GM10266 (cell line): ENCODE data around the gene DPP4.

ENCODE experiments used
- DNase-seq: peaks from one replicate; pipeline ENCODE4 v3.0.0; 2012; ENCODE audit errors: extremely low spot score
- TF ChIP-seq, protein P1 (sequence below): IDR thresholded peaks from 2 replicates; pipeline ENCODE4 v1.5.1; 2012; ENCODE audit warnings: mild to moderate bottlenecking, low read depth; ENCODE audit not compliant: control insufficient read depth, insufficient read depth; ENCODE audit errors: missing control alignments

The DPP4 gene

DNA sequence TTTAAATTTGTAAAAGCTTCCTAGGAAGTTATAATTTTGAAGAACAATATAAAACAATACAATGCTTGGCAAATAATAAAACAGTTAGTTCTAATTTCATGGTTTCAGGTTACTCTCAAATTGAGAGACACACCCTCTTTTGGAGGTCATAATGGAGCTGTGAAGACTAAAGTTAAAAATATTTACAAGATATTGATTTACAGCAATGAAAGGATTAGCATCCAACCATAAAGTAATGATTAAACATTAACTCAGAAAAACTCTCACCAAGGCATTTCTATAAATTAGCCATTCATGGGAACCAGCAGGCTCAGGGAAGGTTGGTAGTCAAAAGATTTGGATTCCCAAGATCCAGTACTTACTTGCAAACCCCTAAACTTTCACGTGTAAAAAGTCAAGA, 6.4 kb downstream of the DPP4 start:
- no peak for DNase-seq
- TF ChIP-seq, protein P1, sequence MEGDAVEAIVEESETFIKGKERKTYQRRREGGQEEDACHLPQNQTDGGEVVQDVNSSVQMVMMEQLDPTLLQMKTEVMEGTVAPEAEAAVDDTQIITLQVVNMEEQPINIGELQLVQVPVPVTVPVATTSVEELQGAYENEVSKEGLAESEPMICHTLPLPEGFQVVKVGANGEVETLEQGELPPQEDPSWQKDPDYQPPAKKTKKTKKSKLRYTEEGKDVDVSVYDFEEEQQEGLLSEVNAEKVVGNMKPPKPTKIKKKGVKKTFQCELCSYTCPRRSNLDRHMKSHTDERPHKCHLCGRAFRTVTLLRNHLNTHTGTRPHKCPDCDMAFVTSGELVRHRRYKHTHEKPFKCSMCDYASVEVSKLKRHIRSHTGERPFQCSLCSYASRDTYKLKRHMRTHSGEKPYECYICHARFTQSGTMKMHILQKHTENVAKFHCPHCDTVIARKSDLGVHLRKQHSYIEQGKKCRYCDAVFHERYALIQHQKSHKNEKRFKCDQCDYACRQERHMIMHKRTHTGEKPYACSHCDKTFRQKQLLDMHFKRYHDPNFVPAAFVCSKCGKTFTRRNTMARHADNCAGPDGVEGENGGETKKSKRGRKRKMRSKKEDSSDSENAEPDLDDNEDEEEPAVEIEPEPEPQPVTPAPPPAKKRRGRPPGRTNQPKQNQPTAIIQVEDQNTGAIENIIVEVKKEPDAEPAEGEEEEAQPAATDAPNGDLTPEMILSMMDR: no peak

- no peak for DNase-seq
- TF ChIP-seq, protein P1: no peak
Measured at GRCh38 chr2:162065767-162066166, 8.2 kb downstream of the DPP4 start.

DNA sequence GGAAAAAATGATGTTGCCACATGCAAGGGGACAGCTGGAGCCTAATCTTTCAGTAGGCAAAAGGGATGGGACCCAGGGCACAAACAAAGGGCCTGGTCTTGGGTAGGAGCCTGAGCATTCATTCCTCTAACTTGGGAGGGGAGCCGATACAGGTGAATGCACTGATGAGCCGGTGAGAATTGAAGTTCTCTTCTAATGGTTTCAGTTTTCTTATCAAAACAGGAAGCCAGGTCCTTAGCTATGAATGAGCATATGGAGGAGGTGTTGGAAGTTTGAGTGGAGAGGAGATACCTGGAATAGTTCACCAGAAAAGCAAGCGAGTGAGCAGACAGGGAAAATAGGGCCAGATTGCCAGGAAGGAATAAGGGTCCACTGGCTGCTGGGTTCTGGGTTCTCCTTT, 10.1 kb downstream of the DPP4 start:
- TF ChIP-seq, protein P1: no peak
- DNase-seq: no peak

- TF ChIP-seq, protein P1: no peak
- no peak for DNase-seq
Measured at GRCh38 chr2:162063281-162063680, 10.7 kb downstream of the DPP4 start.

- TF ChIP-seq, protein P1: no peak
- no peak for DNase-seq
Measured at GRCh38 chr2:162062559-162062958, 11.5 kb downstream of the DPP4 start.

- TF ChIP-seq, protein P1: no peak
- no peak for DNase-seq
Measured at GRCh38 chr2:162061021-162061420, 13.0 kb downstream of the DPP4 start.

DNA sequence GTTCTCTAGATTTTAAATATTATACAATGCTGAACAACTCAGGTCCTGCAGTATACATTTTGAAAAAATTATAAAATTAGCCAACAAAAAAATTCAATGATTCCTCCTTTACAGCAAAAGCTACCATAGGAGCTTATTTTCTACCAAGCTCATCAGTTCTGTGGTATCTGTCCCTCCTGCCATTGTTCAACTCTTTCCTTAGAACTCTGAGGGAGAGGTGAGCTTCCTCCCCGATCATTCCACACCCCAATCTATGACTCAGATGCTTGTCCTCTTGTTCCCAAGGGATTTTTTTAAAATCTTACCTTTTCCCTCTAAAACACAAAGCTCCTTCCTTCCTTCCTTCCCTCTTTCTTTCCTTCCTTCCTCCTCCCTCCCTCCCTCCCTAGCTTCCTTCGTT, 13.5 kb downstream of the DPP4 start:
- no peak for DNase-seq
- TF ChIP-seq, protein P1: no peak
